ENCODE measurements around the gene CDH4. TPM values are rescaled to one million over a fixed set of nuclear protein-coding genes. Genes with fewer than 3 reads are reported as not detected.

The CDH4 gene
- total RNA-seq, 1 donor from 2014 or later: 3.2 TPM

DNA sequence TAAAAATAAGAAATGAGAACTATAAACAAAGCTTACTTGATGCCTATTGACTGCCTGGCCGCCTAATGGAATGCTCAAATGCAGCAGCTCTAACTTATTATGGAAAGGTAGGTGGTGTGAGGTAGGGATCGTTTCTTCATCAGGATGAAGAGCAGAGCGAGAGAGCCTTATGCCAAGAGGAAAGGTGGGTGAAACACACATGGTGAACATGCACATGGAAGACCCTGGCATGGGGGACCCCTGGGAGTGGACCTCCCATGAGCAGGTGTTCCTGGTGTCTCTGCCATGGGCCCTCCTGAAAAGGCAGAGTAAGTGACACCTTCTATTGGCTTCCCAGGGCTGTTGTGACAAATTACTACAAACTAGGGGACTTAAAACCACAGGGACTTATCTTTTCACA is 130.1 kb downstream of the CDH4 start:
- TF ChIP-seq, protein P1, sequence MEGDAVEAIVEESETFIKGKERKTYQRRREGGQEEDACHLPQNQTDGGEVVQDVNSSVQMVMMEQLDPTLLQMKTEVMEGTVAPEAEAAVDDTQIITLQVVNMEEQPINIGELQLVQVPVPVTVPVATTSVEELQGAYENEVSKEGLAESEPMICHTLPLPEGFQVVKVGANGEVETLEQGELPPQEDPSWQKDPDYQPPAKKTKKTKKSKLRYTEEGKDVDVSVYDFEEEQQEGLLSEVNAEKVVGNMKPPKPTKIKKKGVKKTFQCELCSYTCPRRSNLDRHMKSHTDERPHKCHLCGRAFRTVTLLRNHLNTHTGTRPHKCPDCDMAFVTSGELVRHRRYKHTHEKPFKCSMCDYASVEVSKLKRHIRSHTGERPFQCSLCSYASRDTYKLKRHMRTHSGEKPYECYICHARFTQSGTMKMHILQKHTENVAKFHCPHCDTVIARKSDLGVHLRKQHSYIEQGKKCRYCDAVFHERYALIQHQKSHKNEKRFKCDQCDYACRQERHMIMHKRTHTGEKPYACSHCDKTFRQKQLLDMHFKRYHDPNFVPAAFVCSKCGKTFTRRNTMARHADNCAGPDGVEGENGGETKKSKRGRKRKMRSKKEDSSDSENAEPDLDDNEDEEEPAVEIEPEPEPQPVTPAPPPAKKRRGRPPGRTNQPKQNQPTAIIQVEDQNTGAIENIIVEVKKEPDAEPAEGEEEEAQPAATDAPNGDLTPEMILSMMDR (IDR thresholded peaks at IDR 0.05; ENCODE audit: insufficient read depth, low read depth, low read length): no peak
- no peak for TF ChIP-seq EZH2 (IDR thresholded peaks at IDR 0.05; ENCODE audit: insufficient read depth, low read length)
- H3K36me3 ChIP-seq (ENCODE audit: insufficient read depth, low read length): no peaks in the 10 kb centered on the region
- Mint-ChIP-seq H3K4me3 (ENCODE audit: unreplicated experiment) (no peak overlapping the region), H3K4me1 (ENCODE audit: low read depth, unreplicated experiment) (no peaks in the 10 kb centered on the region), H3K27me3 (ENCODE audit: low read depth, unreplicated experiment) (peaks cover 11% of the 10 kb centered on the region), H3K9me3 (ENCODE audit: unreplicated experiment) (peaks cover 16% of the 10 kb centered on the region), H3K27ac (ENCODE audit: unreplicated experiment) (no peak overlapping the region), H3K36me3 (ENCODE audit: low read depth, unreplicated experiment) (no peaks in the 10 kb centered on the region)
- no peak for FAIRE-seq
- H4K20me1 ChIP-seq (ENCODE audit: insufficient read depth, low read length): no peaks in the 10 kb centered on the region
- H3K79me2 ChIP-seq (ENCODE audit: insufficient read depth, low read length): no peaks in the 10 kb centered on the region
- no peak overlapping the region for H3K27ac ChIP-seq (ENCODE audit: low read depth, low read length)
- H3K4me3 ChIP-seq (ENCODE audit: insufficient read depth, low read depth, low read length): no peak overlapping the region
- peaks cover 2% of the 10 kb centered on the region for H3K9me3 ChIP-seq (ENCODE audit: insufficient read depth, low read depth, low read length)
- DNase-seq (ENCODE audit: low read depth): no peak
- H3K9ac ChIP-seq (ENCODE audit: low read length): no peak overlapping the region
- no peak overlapping the region for H3K4me2 ChIP-seq (ENCODE audit: low read length)
- H3K4me1 ChIP-seq (ENCODE audit: insufficient read depth, low read length): peaks cover 1% of the 10 kb centered on the region
- no peaks in the 10 kb centered on the region for H3K27me3 ChIP-seq (ENCODE audit: insufficient read depth, low read length)
- H2AFZ ChIP-seq (ENCODE audit: low read depth, low read length): no peak overlapping the region

DNA sequence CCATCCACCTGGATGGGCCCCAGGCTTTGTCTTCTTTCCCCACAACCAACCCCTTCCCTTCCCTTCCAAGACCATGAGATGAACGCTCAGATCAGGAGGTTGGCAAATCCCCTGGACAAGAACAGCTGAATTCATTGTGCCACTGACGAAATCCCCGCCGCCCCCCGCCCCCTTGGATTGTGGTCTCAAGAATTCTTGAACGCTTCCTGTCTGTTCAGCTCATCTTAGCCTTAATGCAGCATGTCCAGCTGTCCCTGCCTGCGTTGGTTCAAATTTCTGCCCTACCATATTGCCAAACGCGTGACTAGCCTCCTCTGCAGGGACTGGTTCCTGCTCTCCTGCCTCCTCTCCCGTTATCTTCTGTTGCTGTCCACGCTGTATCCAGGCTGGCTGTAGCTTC is 133.2 kb downstream of the CDH4 start:
- H3K27me3 ChIP-seq (ENCODE audit: insufficient read depth, low read length): no peaks in the 10 kb centered on the region
- no peak overlapping the region for H3K4me2 ChIP-seq (ENCODE audit: low read length)
- H2AFZ ChIP-seq (ENCODE audit: low read depth, low read length): no peak overlapping the region
- H3K79me2 ChIP-seq (ENCODE audit: insufficient read depth, low read length): no peaks in the 10 kb centered on the region
- peaks cover 5% of the 10 kb centered on the region for H3K4me1 ChIP-seq (ENCODE audit: insufficient read depth, low read length)
- Mint-ChIP-seq H3K27ac (ENCODE audit: unreplicated experiment) (no peak overlapping the region), H3K4me1 (ENCODE audit: low read depth, unreplicated experiment) (peaks cover 4% of the 10 kb centered on the region), H3K4me3 (ENCODE audit: unreplicated experiment) (no peak overlapping the region), H3K27me3 (ENCODE audit: low read depth, unreplicated experiment) (peaks cover 11% of the 10 kb centered on the region), H3K36me3 (ENCODE audit: low read depth, unreplicated experiment) (no peaks in the 10 kb centered on the region), H3K9me3 (ENCODE audit: unreplicated experiment) (peaks cover 17% of the 10 kb centered on the region)
- no peak overlapping the region for H3K4me3 ChIP-seq (ENCODE audit: insufficient read depth, low read depth, low read length)
- H3K9ac ChIP-seq (ENCODE audit: low read length): no peak overlapping the region
- no peaks in the 10 kb centered on the region for H3K9me3 ChIP-seq (ENCODE audit: insufficient read depth, low read depth, low read length)
- DNase-seq (ENCODE audit: low read depth) (no peak), FAIRE-seq (no peak)
- no peaks in the 10 kb centered on the region for H4K20me1 ChIP-seq (ENCODE audit: insufficient read depth, low read length)
- no peak overlapping the region for H3K27ac ChIP-seq (ENCODE audit: low read depth, low read length)
- no peaks in the 10 kb centered on the region for H3K36me3 ChIP-seq (ENCODE audit: insufficient read depth, low read length)
- no peak for TF ChIP-seq EZH2 (IDR thresholded peaks at IDR 0.05; ENCODE audit: insufficient read depth, low read length)
- TF ChIP-seq, protein P1 (IDR thresholded peaks at IDR 0.05; ENCODE audit: insufficient read depth, low read depth, low read length): no peak

DNA sequence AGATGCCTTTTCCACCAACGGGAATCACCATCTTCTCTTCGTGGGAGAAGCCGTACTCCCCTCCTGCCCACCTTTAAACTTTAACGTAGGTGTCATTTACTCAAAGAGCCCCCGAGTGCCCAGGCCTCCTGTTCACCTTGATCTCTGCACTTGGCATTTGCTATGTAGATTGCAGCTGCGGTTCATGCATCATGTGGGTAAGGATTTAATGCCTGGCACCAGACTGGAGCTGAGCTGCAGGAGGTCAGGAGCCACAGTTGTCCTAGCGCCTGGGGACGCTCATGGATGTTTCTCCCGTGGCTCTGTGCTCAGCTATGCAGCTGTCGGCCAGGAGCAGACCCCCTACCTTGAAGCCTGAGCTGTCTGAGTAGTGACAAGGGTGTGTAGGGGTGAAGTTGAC is 133.7 kb downstream of the CDH4 start:
- Histone ChIP-seq H3K27me3 (ENCODE audit: insufficient read depth, low read length) (no peaks in the 10 kb centered on the region), H3K36me3 (ENCODE audit: insufficient read depth, low read length) (no peaks in the 10 kb centered on the region), H2AFZ (ENCODE audit: low read depth, low read length) (no peak overlapping the region), H4K20me1 (ENCODE audit: insufficient read depth, low read length) (no peaks in the 10 kb centered on the region), H3K9me3 (ENCODE audit: insufficient read depth, low read depth, low read length) (no peaks in the 10 kb centered on the region), H3K4me2 (ENCODE audit: low read length) (no peak overlapping the region), H3K79me2 (ENCODE audit: insufficient read depth, low read length) (no peaks in the 10 kb centered on the region), H3K4me1 (ENCODE audit: insufficient read depth, low read length) (peaks cover 5% of the 10 kb centered on the region), H3K9ac (ENCODE audit: low read length) (no peak overlapping the region), H3K4me3 (ENCODE audit: insufficient read depth, low read depth, low read length) (no peak overlapping the region), H3K27ac (ENCODE audit: low read depth, low read length) (no peak overlapping the region)
- DNase-seq (ENCODE audit: low read depth) (no peak), FAIRE-seq (no peak)
- Mint-ChIP-seq H3K4me1 (ENCODE audit: low read depth, unreplicated experiment) (peaks cover 4% of the 10 kb centered on the region), H3K9me3 (ENCODE audit: unreplicated experiment) (peaks cover 17% of the 10 kb centered on the region), H3K4me3 (ENCODE audit: unreplicated experiment) (no peak overlapping the region), H3K27me3 (ENCODE audit: low read depth, unreplicated experiment) (peaks cover 11% of the 10 kb centered on the region), H3K36me3 (ENCODE audit: low read depth, unreplicated experiment) (no peaks in the 10 kb centered on the region), H3K27ac (ENCODE audit: unreplicated experiment) (no peak overlapping the region)
- no peak for TF ChIP-seq EZH2 (IDR thresholded peaks at IDR 0.05; ENCODE audit: insufficient read depth, low read length)
- TF ChIP-seq, protein P1 (IDR thresholded peaks at IDR 0.05; ENCODE audit: insufficient read depth, low read depth, low read length): no peak

All from astrocyte (in vitro differentiated cells and primary cell).